ENCODE results near the gene CUEDC1.

The CUEDC1 gene

DNA sequence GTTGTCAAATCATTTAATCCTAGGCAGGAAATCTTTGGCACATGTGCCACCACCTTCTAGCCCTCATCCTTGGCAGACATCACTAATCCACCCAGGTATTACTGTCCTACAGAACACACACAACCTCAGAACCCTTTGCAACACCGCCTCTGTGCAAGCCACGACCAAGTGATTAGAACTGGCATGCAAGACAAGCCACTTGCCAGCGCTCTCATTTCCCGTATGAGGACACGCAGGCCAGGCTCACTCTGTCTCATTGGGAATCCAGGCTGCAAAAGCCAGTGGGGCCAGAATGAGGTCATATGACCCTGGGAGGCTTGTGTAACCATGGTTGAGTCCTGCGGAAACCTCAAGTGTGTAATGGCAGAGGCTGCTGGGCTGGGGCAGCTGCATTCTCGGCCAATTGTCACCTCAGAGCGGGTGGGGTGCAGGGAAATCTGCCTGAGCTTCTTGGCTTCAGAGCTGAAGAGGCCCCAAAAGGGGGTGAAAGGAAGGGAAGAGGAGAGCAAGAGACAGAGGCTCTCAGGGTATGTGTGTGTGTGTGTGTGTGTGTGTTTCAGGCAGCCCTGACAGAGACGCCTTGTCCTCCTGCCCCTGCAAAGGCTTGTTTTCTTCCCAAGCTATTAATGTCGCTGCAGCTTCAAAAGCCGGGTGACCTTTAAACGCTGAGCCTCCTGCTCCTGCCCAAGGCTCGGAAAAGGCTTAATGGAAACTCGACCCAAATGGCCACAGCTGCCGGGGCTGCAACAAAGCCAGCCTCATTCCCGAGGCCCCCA is 62.2 kb downstream of the CUEDC1 start:
- no peak for DNase-seq

DNA sequence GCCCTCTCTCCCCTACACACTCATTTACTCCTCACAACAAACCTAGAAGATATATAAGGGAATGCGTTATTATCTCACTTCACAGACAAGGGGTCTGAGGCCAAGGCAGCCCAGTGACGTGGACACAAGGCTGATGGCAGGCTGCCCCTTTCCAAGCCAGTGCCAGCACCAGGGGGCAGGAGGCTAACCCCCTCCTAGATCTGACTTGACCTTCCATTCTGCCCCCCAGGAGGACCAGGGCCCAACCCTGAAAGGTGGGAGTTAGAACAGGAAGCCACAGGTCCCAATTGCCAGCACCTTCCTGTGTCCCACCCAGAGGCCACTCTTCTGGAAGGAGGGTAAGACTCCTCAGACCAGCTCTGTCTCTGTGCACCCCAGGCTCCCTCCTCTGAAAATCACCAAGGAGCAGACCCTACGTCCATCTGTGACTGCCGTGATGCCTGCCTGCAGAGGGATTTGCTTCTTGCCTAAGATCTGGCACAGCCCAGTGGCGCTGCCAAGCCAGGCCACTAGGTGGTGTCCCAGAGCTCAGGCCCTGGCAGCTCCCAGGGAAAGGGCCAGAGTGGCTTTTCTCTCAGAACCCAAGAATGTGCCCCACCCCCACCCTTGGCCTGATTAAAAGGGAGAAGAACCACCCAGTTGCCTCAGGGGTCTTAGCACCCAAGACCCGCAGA is 62.9 kb downstream of the CUEDC1 start:
- DNase-seq: peak; percentile 86

DNA sequence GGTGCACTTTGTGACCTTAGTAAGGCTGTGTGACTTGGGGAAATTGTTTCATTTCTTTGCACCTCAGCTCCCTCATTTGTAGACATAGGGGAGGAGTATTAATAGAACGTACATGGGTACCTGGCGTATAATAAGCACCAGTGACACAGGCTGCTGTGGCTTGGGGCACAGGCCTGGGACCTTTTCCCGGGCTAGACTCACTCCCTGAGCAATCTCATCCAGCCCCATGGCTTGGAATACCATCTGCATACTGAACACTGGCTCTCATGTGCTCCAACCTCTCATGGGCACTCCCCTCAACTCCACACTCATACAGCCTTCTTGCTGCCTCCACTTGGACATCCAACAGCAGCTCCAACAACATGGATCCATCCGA is 64.4 kb downstream of the CUEDC1 start:
- DNase-seq: no peak

DNA sequence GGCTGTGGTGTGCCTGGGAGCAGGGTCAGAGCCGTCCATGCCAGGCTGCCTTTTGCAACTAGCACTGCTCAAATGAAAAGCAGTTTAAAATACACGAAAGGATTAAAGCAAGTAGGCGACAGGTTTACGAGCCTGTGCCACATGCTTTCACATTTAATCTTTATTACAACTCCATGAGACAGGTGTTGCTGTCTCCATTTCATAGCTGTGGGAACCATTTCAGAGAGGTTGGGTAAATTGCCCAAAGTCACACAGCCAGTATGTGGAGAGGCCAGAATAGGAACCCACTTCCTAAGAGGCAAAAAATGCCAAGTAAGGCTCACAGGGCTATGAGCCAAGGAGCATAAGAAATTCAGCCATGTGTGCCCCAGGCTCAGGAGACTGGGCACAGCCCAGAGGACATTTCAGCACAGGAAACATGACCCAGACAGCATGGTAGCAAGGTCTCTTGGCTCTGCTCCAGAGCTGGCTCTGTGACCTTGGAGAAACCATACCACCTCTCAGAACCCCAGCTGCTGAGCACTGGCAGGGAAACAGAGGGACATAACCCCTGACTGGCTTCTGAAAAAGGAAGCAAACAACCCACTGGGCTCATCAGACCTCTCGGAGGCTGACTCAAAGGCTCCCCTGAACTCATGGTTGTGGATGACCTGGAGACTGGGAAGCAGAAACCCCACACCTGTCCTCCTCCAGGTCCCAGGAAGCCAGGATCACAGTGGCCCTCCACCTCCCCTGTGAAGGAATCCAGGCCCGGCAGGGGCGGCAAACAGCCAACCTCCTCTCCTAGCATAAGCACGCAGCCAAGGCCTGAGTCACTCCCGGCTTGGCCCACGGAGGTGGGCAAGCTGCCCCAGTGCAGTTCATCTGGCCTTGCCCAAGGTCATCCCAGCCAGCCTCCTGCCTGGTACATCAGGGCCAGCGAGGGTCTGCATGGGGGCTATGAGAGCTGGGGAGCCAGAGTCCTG is 65.0 kb downstream of the CUEDC1 start:
- DNase-seq: no peak

DNA sequence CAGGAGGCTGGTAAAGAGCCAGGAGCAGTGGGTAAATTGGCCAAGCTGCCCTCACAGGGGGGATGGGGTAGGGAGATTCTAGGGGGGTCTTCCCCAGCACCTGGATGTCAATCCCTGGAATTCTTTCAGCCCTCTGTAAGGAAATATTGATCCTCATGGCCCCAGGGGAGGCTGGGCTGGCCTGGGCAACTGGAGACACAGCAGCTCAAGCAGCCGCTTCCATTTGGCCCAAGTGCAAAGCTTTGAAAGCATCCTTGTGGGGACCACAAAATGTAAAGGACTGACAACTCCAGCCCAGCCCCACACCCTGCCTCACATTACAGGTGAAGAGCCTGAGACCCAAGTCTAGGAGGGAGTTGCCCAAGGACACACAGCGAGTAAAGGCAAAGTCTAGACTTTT is 66.0 kb downstream of the CUEDC1 start:
- no peak for DNase-seq

DNA sequence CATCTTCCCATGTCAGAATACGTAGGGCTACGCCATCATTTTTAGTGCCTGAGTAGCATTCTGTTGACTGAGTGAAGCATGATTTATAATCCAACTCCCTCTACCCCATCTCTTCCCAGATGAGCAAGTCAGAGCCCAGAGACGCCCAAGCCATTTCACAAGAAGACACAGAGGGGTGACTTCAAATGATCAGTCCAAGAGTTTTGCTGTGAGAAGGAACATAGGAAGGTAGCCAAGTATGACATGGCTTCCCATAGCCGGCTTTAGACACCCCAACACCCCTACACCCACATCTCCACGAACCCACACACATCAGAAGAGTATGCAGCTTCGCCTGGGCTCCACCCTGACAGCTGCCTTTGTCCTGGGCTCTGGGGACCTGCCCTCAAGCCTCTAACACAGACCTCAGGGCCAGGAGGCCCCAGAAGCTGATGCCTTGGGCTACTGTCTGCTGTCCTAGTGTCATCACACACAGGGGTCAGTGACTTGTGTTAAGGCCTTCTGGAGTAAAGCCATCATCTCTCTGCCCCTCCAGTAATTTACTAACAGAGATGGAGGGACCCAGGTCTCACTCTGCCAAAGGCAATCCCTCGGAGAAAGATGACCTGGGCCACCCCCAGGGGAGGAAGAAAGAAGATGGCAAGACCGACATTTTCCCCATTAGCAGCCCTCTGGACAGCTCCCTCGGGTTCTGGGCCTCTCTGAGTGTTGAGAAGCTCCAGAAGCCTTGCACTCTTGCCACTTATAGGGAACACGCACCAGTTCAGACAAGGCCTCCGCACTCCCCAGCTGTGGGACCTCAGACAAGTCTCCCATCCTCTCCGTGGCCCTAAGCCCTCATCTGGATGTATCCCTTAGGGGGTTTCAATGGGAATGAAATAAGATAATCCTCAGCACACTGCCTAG is 66.6 kb downstream of the CUEDC1 start:
- no peak for DNase-seq

DNA sequence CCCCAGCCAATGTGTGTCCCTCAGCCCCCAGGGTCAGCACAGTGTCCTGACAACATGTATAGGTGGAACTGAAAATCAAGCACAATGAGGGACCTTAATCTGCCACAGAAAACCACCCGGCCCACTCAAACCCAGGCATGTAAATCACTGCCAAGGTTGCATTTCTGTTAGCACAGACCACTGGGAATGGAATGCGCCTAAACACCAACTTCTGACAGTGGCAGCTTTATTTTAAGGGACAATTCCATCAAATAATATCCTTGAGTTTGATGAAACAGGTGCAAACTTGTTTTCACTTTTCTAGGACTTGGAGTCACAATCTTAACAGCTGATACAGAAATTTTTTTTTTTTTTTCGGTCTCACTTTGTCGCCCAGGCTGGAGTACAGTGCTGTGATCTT is 68.1 kb downstream of the CUEDC1 start:
- no peak for DNase-seq

DNA sequence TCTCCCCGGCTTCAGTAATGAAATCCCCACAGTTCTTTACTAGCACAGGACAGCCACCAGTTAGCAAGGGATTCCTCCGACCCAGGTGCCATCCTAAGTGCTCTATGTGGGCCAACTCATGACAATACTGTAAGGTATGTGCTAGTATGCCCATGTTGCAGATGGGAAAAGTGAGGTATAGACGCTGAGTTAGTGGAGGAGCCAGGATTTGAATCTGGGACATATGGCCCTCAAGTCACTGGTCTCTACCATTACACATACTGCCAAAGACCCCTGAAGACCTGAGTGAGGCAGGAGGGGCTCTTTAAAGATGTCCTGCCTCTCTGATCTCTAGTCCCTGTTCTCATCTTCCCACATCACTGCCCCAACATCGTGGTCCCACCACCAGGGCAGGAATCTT is 69.2 kb downstream of the CUEDC1 start:
- DNase-seq: no peak

DNA sequence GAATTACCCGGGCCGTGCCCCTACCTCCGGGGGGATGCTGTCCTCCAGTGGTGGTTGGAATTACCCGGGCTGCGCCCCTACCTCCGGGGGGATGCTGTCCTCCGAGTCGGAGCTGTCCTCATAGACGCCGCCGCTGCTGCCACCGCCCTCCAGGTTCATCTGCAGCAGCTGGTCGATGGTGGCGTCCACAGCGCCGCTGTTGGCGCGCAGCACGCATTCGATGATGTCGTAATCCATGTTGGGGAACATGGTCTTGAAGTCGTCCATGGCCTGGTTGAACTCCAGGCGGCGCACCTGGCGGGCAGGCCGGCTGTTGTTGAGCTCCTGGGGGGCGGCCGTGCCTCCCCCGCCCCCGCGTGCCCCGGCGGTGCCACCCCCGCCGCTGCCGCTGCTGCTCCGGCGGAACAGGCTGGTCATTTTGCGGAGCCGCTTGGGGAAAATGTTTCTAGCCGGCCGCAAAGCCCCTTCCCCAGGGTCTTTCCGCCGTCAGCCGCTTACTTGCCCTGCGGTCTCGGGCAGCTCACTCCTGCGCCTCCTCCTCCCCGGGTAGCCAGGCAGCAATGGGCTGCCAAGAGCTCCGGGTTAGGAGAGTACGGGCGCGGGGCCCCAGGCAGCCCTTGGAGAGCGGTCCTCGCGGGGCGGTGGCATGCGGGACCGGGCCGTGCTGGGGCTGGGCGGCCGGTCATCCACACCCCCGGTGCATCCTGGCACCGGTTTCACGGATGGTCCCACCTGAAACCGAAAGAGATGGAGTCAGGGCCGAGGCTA is 69.9 kb downstream of the CUEDC1 start:
- DNase-seq: no peak

DNA sequence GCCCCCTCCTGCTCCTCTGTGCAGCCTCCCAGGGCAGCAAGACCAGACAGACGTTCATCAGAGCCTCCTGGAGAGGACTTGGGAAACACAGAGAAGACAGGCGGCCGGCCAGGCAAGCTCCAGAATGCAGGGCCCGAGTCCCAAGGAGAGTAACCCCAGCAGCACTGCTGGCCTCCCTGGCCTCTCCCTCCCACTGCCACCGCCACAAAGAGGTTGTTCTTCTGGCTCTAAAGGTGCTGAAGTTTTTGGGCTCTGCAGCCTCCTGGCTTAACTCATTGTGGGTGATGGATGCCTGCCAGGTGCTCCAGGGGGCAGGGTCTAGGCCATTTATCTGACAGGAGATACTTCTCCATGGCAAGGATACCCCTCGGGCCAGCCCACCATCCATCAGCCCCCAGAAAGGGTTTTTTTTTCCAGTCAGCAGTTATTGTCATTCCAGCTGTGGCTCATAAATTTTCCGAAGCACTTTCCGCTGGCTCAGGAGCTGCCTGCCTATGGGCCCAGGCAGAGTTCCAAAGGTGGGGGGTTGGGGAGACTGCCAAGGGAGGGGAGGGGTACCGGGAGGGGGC is 73.3 kb downstream of the CUEDC1 start:
- DNase-seq: no peak

DNA sequence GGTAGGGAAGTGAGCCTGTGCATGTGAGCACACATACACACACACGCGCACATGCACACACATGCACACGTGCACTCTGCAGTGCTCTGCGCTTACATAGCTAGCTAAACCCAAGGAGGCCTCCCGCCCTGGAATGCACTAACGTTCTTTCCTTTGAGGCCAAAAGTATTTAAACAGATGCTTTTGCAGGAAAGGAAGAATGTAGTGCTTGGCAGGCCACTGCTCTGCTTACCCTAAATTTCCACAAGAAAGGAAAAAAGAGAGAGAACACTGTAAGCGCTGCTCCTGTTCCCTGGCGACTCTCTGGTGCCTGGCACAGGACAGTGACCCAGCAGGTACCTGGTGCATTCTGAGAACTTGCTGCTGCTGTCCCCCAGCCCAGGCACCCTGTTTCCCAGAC is 74.1 kb downstream of the CUEDC1 start:
- DNase-seq: no peak

DNA sequence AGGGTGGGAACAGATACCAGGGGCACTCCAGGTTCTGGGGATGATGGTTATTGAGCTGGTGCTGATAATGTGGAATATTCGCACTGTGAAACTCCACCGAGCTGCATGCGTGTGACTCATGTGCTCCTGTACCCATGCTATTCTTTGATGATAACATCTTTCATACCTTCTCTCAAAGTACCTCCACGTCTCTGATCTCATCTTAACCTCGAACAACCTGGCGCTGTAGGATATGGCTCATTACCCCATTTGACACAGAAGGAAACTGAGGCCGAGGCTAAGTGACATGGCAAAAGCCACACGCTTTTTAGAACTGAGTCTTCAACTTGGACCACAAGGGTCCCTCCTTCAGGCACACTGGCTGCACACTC is 75.1 kb downstream of the CUEDC1 start:
- no peak for DNase-seq

DNA sequence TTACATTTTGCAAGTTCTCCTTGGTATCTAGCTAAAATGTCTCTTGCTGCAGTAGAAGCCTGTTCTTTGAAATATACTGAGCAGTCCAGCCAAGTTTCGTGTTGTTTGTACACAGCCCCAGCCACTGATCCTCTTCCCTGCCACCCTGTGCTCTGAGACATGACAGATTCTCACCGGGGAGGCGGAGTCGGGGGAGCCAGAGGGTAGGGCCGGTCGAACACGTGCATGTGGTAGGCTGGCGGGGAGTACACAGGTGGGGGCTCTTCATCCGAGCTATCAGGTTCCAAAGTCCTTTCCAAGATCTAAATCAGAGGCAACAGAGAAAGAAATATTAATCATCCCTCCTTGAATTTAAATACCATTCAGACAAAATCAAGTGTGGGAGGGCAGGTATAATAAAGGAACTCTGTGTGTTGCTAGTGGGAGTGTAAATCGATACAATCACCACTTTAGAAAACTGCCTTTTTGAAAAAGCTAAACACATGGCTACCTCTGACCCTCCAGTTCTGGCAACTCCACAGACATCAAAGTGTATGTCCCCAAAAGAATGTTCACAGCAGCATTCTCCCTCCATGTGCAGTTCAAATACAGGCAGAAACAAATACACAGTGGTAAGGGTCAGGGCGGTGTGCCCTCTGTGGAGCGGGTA is 75.7 kb downstream of the CUEDC1 start:
- no peak for DNase-seq

DNA sequence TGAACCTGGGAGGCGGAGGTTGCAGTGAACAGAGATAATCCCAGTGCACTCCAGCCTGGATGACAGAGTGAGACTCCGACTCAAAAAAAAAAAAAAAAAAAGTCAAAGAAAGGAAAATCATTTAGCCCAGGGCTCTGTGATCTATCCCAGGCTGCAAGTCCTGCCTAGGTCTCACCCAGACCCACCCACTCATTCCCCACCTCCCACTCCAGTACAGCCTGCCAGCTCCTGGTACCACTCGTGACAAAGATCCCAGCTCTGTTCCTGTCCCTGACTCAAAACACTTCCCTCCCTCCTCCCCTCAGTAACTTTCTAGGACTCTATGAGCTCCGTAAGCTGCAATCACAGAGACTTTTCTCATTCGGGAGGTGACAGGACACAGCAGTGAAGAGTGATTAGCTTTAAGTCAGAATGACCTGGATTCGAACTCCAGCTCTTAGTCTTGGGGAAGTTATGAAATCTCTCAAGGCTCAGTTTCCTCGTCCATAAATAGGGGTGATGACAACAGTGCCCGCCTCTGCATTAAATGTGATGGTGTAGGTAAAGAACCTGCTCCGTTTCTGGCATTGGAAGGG is 77.3 kb downstream of the CUEDC1 start:
- no peak for DNase-seq

DNA sequence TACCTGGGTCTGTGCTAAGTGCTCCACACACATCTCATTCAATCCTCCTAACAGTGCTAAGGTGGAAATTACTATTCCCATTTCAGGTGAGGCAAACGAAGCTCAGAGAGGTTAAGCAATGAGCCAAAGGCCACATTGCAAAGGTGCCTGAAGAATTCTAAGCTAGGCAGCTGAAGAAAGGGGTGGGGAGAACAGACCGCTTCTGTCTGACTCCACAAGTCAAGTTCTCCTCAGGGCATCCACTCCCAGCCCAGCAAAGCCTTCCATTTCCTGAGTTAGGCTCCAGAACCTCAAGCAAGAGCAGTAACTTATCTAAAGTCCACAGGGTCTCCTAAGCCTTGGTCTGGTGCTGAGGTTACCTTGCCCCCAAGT is 78.4 kb downstream of the CUEDC1 start:
- no peak for DNase-seq

DNA sequence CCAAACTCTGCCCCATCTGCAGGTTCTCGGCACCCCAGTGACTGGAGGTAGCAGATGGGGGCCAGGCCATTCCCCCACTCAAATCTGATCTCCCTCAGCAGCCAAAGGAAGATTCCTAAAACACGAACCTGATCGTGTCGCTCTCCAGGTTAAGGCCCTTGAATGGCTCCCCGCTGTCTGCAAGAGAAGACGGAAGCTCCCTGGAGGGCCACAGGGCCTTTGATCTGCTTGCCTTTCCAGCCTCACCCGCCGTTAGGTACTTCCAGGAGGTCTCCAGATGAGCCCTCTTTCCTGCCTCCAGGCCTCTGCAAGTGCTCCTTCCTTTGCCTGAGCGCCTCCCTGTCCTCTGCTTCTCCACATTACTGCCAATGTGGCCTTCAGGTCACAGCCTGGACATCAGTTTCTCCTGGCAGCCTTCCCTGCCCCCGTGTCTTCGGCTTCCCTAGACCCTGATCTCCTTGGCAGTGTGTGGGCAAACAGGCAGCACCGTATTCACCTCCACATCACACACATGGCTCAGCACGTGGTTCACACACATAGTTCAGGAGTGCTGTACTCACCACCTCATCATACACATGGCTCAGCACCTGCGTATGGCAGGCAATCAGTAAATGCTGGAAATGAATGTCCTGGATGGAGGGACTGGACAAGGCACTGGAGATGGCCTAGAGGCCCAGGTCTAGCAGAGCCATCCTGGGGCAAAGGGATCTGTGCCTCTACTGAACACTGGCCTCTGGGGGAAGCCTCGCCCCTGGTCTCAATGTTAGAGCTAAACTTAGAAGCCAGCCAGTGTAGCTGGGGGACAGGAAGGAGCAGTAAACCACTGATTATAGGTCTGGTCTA is 79.0 kb downstream of the CUEDC1 start:
- no peak for DNase-seq

DNA sequence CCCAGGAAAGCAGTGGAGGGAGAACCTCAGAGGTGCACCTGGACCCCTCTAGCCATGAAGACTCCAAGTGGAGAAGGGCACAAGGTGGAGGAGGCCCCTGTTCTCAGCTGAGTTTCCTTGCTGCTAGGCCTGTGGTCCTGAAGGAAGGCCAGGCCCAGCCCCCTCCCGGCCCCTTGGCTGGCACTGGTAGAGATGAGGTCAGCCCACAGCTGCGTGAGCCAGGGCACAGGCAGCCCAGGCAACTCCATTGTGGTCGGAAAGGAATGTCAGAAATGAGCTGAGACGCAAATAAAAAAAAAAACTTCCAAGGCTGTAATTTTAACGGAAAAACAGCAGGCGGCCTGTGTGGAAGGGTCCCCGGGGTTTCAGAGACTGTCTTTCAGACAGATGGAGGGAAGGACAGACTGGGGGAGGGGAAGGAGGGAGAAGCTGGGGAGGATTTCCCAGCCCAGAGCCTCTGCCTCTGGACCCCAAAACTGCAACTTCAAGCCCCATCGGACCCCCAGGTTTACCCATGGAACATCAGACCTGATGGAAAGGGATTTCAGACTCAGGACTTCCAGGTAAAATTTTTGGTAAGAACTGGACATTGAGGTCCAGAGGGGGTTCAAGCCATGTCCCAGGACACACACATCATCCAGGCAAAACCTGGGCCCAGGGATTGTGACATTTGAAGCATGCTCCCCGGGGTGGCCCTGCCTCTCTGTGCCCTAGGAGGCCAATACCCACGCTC is 79.8 kb downstream of the CUEDC1 start:
- no peak for DNase-seq

DNA sequence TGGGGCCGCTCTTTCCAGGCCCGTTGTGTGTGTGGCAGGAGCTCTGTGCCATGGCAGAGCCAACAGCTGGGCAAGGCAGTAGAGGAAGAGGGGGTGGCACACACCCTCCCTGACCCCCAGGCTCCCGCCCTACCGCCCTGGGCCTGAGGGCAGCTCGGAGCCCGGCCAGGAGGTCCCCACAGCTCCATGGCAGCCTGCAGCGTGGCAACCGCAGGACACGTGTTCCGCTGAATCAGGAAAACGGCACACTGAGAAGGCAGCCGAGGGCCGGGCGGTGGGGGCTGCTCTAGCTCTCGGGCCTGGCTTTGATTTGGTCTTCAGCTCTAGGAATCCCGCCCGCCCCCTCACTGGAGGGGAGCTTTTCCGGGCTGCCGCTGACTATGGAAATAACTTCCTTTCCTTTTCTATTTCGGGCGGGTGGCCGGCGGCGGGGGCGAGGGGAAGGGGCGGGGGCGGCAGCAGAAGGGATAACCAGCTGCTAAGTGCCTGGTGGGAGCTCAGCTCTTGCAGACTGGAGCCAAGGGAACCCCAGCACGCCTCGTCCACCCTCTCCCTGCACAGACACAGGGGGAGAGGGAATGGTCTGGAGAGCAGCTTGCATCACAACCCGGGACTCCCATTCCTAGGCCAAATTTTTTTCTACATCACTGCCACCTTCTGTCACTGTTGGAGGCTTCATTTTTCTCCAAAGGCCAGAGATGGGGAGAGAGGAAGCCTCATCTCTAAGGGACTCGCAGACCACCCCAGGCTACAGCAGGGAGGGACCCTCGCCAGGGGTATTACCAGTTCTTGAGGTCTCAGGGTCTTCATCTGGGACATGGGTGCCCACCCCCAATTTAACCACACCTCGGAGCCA is 80.5 kb downstream of the CUEDC1 start:
- DNase-seq: no peak
